ENCODE results near the gene TBCCD1. TPM values are rescaled to one million over a fixed set of nuclear protein-coding genes. Genes with fewer than 3 reads are reported as not detected.
A peak's percentile ranks its signal among the peaks of the same experiment; 100 is the strongest.
"Not testable (repeated sequence)": the region's sequence is repeated elsewhere in the genome, so short reads cannot be mapped to it uniquely, and the experiment has no call there.

TBCCD1 gene
- total RNA-seq, 2 experiments from 2014 or later, result 15.2 to 17.4 TPM

DNA sequence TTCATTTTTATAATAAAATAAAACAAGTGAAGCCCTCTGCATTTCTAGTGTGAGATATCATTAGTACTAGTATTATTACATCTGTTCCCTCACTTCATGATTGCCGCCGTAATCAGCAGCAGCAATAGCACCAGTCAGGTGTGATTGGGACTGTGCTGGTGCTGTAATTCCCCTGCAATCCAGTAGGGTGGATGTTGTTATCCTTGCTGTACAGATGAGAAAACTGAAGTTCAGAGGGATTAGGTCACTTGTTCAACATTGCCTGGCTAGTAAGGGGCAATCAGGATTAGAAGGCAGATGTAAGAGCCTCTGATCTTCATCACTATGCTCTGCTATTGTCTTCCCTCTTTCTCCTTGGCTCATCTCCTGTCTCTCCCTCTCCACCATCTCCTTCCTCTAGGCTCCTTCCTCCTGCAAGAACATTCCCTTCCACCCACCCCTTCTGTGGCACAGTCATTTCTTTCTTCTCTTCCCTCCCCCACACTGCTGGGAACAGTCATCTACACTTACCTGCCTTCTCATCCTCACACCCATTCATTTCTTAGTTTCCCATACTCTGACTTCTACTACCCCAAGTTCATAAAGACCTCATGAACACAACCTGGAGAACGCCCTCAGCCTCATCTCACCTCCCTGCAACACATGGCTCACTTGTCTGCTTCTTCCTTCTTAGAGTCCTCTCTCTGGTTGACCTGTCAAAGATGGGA is 52.7 kb downstream of the TBCCD1 start:
- Mint-ChIP-seq H3K4me1 (peaks cover 28% of the 10 kb centered on the region), H3K27me3 (peaks cover 6% of the 10 kb centered on the region), H3K36me3 (peaks cover 4% of the 10 kb centered on the region), H3K27ac (no peak overlapping the region), H3K9me3 (peaks cover 3% of the 10 kb centered on the region), H3K4me3 (no peak overlapping the region)
- DNase-seq, result no peak
- no peak for ATAC-seq (ENCODE audit: low read depth)
- POLR2A ChIA-PET, result no interaction called here

DNA sequence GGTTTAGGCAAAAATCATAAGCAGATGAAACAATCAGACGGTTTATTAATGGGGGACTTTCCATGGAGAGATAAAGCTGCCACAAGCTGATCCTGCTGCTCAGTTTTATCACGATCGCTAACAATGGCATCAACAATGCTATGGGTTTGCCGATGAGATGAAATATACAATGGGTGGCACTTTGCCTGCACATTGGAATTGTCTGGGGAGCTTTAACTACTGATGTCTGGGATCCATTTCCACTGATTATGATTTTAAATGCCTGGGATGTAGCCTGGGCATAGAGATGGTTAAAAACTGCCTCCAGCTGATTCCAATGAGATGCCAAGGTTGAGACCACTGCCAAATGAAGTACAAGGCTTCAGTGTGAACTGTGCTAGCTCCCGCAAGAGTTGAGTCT is 53.8 kb downstream of the TBCCD1 start:
- H3K9me3 Mint-ChIP-seq, result peaks cover 3% of the 10 kb centered on the region
- H3K27ac Mint-ChIP-seq, result no peak overlapping the region
- ATAC-seq (ENCODE audit: low read depth), result no peak
- no peak for DNase-seq
- POLR2A ChIA-PET, result no interaction called here
- peaks cover 6% of the 10 kb centered on the region for H3K27me3 Mint-ChIP-seq
- peaks cover 4% of the 10 kb centered on the region for H3K36me3 Mint-ChIP-seq
- peaks cover 17% of the 10 kb centered on the region for H3K4me1 Mint-ChIP-seq
- no peak overlapping the region for H3K4me3 Mint-ChIP-seq

DNA sequence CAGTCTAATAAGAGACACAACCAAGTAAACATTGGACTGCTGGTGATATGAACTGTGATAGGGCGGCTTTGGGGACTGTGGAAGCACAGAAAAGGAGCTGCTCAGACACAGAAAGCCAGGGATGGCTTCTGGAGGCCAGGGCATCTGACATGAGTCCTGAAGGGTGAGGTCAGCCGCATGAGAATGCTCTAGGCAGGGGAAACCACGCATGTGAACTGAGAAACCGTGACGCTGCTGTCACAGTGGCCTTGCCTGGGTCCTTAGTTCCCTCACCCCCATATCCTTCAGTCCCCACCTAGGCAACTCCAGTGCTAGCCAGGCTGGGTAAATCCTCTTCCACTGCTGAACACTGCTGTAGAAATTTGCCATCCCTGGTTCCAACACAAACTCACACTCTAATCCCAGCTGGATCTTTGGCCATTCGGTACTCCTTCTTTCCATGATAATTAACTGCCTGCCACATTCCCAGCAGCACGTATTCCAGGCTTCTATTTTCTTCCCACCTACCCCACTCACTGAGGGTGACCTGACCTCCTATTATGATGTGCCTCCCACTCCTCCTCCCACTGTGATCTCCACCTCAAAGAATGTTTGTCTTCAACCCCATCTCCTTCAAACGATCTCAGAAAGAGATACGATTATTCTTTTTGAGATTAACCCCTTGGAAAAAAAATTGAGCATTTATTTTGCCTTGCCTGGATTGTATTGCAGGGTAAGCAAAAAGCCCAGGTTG is 54.4 kb downstream of the TBCCD1 start:
- Mint-ChIP-seq H3K9me3 (peaks cover 3% of the 10 kb centered on the region), H3K27ac (no peak overlapping the region), H3K36me3 (peaks cover 3% of the 10 kb centered on the region), H3K4me3 (no peak overlapping the region), H3K4me1 (peaks cover 17% of the 10 kb centered on the region), H3K27me3 (peaks cover 6% of the 10 kb centered on the region)
- no peak for DNase-seq
- no peak for ATAC-seq (ENCODE audit: low read depth)
- POLR2A ChIA-PET, result no interaction called here

DNA sequence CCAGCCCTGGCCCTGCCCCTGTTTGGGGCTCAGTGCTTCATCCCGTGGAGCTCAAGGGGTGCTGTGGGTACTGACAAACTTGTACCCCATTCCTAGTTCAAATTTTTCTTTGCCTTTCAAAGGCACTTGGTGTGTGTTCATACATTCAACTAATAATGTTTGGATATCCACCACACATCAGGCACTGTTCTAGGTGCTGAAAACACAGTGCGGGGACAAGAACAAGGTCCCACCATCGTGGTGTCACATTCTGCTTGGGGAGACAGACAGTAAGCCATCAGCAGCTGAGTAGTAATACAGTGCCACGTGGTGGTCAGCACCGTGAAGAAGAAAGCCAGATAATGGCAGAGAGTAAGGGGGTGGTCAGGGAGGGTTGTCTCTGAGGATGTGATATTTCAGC is 55.4 kb downstream of the TBCCD1 start:
- ATAC-seq (ENCODE audit: low read depth) (no peak), DNase-seq (no peak)
- Mint-ChIP-seq H3K27ac (no peak overlapping the region), H3K36me3 (peaks cover 2% of the 10 kb centered on the region), H3K27me3 (peaks cover 6% of the 10 kb centered on the region), H3K4me3 (no peak overlapping the region), H3K9me3 (peaks cover 2% of the 10 kb centered on the region), H3K4me1 (peaks cover 17% of the 10 kb centered on the region)
- POLR2A ChIA-PET, result no interaction called here

DNA sequence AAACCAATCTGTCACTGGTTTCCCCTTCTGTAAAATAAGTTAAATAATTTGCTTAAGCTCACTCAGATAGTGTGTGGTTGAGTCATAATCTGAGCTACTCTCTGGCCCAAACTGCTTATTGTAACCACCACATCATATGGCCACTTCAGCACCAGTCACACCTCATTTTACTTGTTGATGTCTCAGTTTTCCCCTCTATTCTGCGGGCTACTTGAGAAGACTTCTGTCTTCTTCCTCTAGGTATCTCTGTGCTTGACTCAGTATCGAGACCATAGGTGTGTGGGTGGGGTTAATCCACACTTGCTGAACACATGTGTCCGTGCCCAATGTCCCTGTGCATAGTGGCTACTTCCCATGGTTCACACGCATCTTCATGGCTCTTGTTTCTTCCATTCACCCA is 55.9 kb downstream of the TBCCD1 start:
- peaks cover 17% of the 10 kb centered on the region for H3K4me1 Mint-ChIP-seq
- H3K27me3 Mint-ChIP-seq, result peaks cover 6% of the 10 kb centered on the region
- ATAC-seq (ENCODE audit: low read depth) (no peak), DNase-seq (no peak)
- no peak overlapping the region for H3K4me3 Mint-ChIP-seq
- no peak overlapping the region for H3K27ac Mint-ChIP-seq
- H3K36me3 Mint-ChIP-seq, result no peaks in the 10 kb centered on the region
- H3K9me3 Mint-ChIP-seq, result no peaks in the 10 kb centered on the region
- POLR2A ChIA-PET, result no interaction called here

DNA sequence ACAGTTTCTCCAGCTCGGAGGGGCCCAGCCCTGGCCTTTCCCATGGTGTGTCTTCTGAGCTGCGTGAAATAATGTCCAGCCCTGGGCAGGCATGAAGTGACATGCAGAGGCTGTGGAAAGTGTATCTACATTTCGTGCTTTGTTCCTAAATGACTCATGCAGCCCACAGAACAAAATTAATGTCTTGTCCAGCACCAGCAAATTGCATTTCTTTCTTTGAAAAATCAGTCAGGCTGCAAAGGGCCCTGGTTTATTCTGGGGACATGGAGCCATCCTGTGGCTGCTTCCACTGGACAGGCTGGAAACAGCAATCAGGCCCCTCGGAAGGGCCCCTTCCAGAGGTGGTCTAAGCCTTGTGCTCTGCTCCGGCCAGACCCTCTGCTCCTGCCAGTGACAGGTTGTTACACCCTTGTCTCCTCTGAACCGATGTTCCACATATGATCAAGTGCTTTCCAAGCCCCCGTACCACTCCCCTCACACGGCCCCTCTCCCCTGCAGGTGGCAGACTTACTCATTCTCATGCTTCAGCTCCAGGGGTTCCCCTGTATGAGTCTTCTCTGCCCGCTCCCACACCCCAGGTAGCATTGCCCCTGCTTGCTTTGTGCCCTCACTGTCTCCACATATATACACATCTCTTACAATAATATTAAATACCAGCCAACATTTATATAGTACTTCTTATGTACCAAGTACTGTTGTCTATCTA is 56.6 kb downstream of the TBCCD1 start:
- Mint-ChIP-seq H3K27ac (no peak overlapping the region), H3K27me3 (peaks cover 6% of the 10 kb centered on the region), H3K9me3 (no peaks in the 10 kb centered on the region), H3K4me1 (peaks cover 11% of the 10 kb centered on the region), H3K4me3 (no peak overlapping the region), H3K36me3 (no peaks in the 10 kb centered on the region)
- POLR2A ChIA-PET, result no interaction called here
- no peak for ATAC-seq (ENCODE audit: low read depth)
- no peak for DNase-seq

DNA sequence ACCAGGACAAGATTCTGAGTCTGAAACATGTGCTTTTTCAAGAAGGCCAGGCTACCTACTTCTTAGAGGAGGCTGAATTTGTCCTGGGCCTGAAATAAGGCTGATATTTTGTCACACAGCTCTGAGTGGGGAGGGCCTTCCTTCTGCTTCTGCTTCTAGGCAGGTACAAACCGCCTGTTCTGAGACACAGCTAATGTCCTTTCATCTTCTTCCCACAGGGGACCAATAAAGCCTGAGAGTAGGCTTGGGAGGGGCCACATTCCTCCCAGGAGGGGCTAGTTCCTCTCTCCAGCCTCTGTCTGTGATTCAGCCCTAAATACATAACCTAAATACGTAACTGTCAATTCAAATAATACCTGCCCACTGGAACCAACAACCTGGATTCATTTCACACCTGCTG is 57.7 kb downstream of the TBCCD1 start:
- ATAC-seq (ENCODE audit: low read depth), result no peak
- POLR2A ChIA-PET, result interaction anchor here (1.0 kb wide), 1 partner anchor 16 kb away, joined by 3 read pairs; no protein-coding TSS in a partner anchor
- peaks cover under 1% of the 10 kb centered on the region for H3K4me1 Mint-ChIP-seq

DNA sequence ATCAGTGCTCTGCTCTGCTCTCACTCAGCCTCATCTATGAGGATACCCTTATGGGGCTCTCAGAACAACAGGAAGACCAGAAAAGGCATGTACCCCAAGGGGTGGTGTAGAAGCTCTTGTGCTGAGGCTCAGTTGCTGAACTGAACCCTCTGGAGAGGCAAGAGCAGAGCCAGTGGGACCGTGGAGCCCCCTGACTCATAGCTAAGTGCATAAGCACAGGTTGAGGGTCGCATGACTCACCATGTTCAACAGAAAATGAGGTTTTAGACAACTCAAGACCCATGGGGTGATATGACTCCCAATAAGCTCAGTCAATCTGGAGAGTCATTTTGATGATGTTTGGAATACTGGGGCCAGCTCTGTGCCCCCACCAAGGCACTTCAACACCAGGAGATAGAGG is 60.3 kb downstream of the TBCCD1 start:
- POLR2A ChIA-PET, result interaction anchor here (0.8 kb wide), 1 partner anchor 12 kb away, joined by 4 read pairs; no protein-coding TSS in a partner anchor
- Mint-ChIP-seq H3K4me3 (no peak overlapping the region), H3K27me3 (no peaks in the 10 kb centered on the region), H3K9me3 (no peaks in the 10 kb centered on the region), H3K4me1 (peaks cover 8% of the 10 kb centered on the region), H3K36me3 (no peaks in the 10 kb centered on the region), H3K27ac (no peak overlapping the region)
- DNase-seq, result no peak
- no peak for ATAC-seq (ENCODE audit: low read depth)

More for the DNA sequence above, 57.7 kb downstream of the TBCCD1 start:
- Mint-ChIP-seq H3K27me3 (peaks cover under 1% of the 10 kb centered on the region), H3K36me3 (no peaks in the 10 kb centered on the region), H3K9me3 (no peaks in the 10 kb centered on the region), H3K27ac (no peak overlapping the region), H3K4me3 (no peak overlapping the region)
- DNase-seq, result no peak

DNA sequence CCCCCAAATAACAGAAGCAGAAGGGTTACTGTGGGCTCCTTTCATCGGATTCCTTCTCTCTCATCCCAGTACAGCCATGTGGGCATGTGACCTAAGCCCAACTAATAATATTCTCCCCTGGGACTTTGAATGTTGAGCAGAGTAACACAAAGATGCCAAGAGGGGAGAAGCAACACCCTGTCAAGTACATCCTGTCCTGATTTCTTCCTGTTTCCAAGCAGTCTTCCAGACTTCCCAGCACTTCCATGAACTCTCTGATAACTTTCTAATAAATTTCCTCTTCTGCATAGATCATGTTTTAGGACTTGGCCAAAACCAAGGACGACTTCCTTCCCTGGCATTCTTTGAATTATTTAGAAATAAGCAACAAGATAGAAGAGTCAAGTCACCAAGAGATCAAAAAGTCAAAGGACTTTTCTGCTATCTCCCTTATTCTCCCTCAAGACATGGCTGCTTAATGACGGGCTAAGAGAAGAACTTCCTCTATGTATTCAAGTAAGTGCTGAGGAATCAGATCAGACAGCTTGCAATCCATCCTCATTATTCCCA is 60.9 kb downstream of the TBCCD1 start:
- peaks cover 8% of the 10 kb centered on the region for H3K4me1 Mint-ChIP-seq
- no peak for ATAC-seq (ENCODE audit: low read depth)
- POLR2A ChIA-PET, result interaction anchor here (0.8 kb wide), 1 partner anchor 12 kb away, joined by 4 read pairs; no protein-coding TSS in a partner anchor

DNA sequence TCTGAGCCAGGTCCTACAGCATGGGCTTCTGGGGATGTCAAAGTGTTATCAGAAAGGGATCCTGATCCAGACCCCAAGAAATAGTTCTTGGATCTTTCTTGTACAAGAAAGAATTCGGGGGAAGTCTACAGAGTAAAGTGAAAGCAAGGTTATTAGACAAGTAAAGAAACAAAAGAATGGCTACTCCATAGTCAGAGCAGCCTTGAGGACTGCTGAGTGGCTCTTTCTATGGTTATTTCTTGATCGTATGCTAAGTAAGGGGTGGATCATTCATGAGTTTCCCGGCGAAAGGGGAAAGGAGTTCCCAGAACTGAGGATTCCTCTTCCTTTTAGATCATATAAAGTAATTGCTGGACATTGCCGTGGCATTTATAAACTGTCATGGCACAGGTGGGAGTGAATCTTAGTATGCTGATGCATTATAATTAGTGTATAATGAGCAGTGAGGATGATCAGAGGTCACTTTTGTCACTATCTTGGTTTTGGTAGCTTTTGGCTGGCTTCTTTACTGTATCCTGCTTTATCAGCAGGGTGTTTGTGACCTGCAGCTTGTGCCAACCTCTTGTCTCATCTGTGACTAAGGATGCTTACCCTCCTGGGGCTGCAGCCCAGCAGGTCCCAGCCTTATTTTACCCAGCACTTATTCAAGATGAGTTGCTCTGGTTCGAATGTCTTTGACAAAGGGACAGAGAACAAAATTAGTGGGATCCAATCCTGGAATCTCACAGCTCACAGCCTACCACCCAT is 64.0 kb downstream of the TBCCD1 start:
- ATAC-seq (ENCODE audit: low read depth) (peak; percentile 26), DNase-seq (no peak)
- POLR2A ChIA-PET, result no interaction called here
- H3K4me1 Mint-ChIP-seq, result peaks cover 8% of the 10 kb centered on the region
- peaks cover 3% of the 10 kb centered on the region for H3K9me3 Mint-ChIP-seq
- no peak overlapping the region for H3K27ac Mint-ChIP-seq
- peak overlapping the region; percentile 62 for H3K4me3 Mint-ChIP-seq
- H3K36me3 Mint-ChIP-seq, result peaks cover 2% of the 10 kb centered on the region
- H3K27me3 Mint-ChIP-seq, result no peaks in the 10 kb centered on the region

More for the DNA sequence above, 60.9 kb downstream of the TBCCD1 start:
- Mint-ChIP-seq H3K27me3 (no peaks in the 10 kb centered on the region), H3K4me3 (no peak overlapping the region), H3K9me3 (no peaks in the 10 kb centered on the region), H3K27ac (no peak overlapping the region), H3K36me3 (no peaks in the 10 kb centered on the region)
- DNase-seq, result no peak

DNA sequence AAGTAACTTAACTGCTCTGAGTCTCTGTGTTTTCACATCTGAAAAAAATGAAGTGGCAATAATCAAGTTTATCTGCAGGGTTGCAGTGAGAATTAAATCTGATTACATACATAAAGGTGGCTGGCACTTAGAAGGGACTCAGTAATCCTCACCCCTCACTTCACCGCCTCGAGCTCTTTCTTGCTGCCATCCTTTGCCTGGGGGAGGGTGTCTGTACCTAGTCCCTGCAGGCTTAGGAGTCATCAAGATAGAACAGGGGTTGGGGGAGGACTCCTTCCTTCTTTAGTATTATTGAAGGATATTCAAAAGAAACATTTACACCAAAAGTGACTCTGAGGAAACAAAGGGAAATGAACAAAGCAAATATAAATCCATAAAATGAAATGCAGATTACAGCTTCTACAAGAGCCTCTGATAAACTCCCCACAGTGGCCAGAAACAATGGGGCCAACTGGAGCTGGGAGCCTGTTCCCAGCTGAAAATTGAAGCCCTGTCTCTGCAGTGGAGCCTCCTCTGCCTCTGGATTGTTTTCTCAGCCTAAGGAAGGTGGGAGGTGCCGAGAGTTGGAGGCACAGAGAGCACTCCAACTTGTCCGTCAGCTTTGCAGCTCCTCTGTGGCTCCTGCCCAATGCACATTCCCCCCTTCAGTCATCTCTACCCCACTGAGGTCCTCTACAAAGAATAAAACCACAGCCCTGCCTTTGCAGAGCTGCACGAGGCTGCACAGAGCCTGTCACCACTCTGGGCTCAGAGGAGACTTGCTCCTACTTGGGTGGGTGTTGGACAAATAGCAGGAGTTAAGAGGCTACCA is 64.8 kb downstream of the TBCCD1 start:
- peaks cover 8% of the 10 kb centered on the region for H3K4me1 Mint-ChIP-seq
- peaks cover 2% of the 10 kb centered on the region for H3K36me3 Mint-ChIP-seq
- ATAC-seq (ENCODE audit: low read depth), result peak; percentile 81
- POLR2A ChIA-PET, result no interaction called here
- H3K27ac Mint-ChIP-seq, result no peak overlapping the region
- H3K4me3 Mint-ChIP-seq, result peak overlapping the region; percentile 62
- no peaks in the 10 kb centered on the region for H3K27me3 Mint-ChIP-seq
- peaks cover 3% of the 10 kb centered on the region for H3K9me3 Mint-ChIP-seq
- no peak for DNase-seq

DNA sequence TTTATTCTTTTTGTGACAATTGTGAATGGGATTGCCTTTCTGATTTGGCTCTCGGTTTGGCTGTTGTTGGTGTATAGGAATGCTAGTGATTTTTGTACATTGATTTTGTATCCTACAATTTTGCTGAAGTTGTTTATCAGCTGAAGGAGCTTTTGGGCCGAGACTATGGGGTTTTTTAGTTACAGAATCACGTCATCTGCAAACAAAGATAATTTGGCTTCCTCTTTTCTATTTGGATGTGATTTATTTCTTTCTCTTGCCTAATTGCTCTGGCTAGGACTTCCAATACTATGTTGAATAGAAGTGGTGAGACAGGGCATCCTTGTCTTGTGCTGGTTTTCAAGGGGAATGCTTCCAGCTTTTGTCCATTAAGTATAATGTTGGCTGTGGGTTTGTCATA is 67.2 kb downstream of the TBCCD1 start:
- POLR2A ChIA-PET; ATAC-seq (ENCODE audit: low read depth); H3K36me3 Mint-ChIP-seq; H3K27me3 Mint-ChIP-seq; H3K4me3 Mint-ChIP-seq; H3K9me3 Mint-ChIP-seq; H3K4me1 Mint-ChIP-seq; H3K27ac Mint-ChIP-seq; DNase-seq: not testable (repeated sequence)

Data from activated naive CD8-positive, alpha-beta T cell treated with anti-CD3 and anti-CD28 coated beads, Interleukin-2, amount 10 ng/mL, durations not matched to agents 7 days and 5 days (primary cell).